Stimulated activated CD4-positive, alpha-beta T cell treated with anti-CD3 and anti-CD28 coated beads, Interleukin-1b, Interleukin-23, amount 100 ng/mL, for 48 hours (primary cell): ENCODE results near the gene MRPL24.

Experiments
- DNase-seq: peaks from one replicate; pipeline ENCODE4 v3.0.0-alpha.2; 2020

MRPL24 gene

GRCh38 chr1:156691191-156691590 is 49.7 kb downstream of the MRPL24 start:
- no peak for DNase-seq

- no peak for DNase-seq
These were observed 50.2 kb downstream of the MRPL24 start for GRCh38 chr1:156690675-156691036.

- DNase-seq = no peak
These were observed 50.8 kb downstream of the MRPL24 start for GRCh38 chr1:156689953-156690674.

- DNase-seq = peak; percentile 79
These were observed 51.6 kb downstream of the MRPL24 start for GRCh38 chr1:156689035-156689952.
